ENCODE results near the gene LMO3. TPM values are rescaled to one million over a fixed set of nuclear protein-coding genes. Genes with fewer than 3 reads are reported as not detected.

LMO3 gene
- total and polyA plus RNA-seq, 2 donors (not counting 3 experiments of a cell fraction or from before 2014, with no cell fraction given) = not detected

- Histone ChIP-seq H3K9me1 (replicated peaks; ENCODE audit: control insufficient read depth, extremely low read depth, insufficient read depth, low read length) (no peaks in the 10 kb centered on the region), H3K27ac (ENCODE audit: insufficient read depth, low read depth, low read length) (no peak overlapping the region), H4K20me1 (replicated peaks; ENCODE audit: control insufficient read depth, extremely low read depth, insufficient read depth, low read length) (no peaks in the 10 kb centered on the region), H3K9me3 (replicated peaks; ENCODE audit: control insufficient read depth, insufficient read depth, low read length) (no peaks in the 10 kb centered on the region), H3K27me3 (ENCODE audit: control insufficient read depth in 2 of 2, insufficient read depth in 2 of 2, low read length in 2 of 2) (no peaks in the 10 kb centered on the region), H3K9ac (replicated peaks; ENCODE audit: extremely low read depth, insufficient read depth, low read length) (no peak overlapping the region), H3K79me2 (ENCODE audit: control insufficient read depth, insufficient read depth, low read length) (no peaks in the 10 kb centered on the region), H3K36me3 (ENCODE audit: control insufficient read depth in 2 of 2, extremely low read depth in 1 of 2, insufficient read depth in 2 of 2, low read length in 2 of 2) (no peaks in the 10 kb centered on the region), H3K4me3 (replicated peaks in 1 of 3; ENCODE audit: insufficient read depth in 1 of 3, low read depth in 1 of 3, low read length in 3 of 3) (no peak overlapping the region), H2AFZ (ENCODE audit: low read depth, low read length) (no peak overlapping the region), H3K4me2 (ENCODE audit: insufficient read depth, low read length) (no peak overlapping the region), H3K4me1 (ENCODE audit: control insufficient read depth, extremely low read depth, insufficient read depth, low read length) (peaks cover 8% of the 10 kb centered on the region)
- no peak for FAIRE-seq
- DNase-seq (ENCODE audit: low read depth, low spot score) = no peak
- intact Hi-C loops (cut with micrococcal nuclease) (no loop called here), dilution Hi-C loops (cut with MboI; ENCODE audit: extremely low pct_ligation_motif_present, low sequenced_read_pairs) (no loop called here)
- no peak for TF ChIP-seq MYC (IDR thresholded peaks at IDR 0.05; ENCODE audit: low read depth, low read length)
- no peak for TF ChIP-seq EZH2 (IDR thresholded peaks at IDR 0.05; ENCODE audit: borderline replicate concordance, low read depth, low read length, severe bottlenecking)
- no peak for TF ChIP-seq POLR2AphosphoS5 (IDR thresholded peaks at IDR 0.05; ENCODE audit: insufficient read depth, low read depth, low read length)
- TF ChIP-seq CTCF (IDR thresholded peaks at IDR 0.05; ENCODE audit: extremely low read depth in 1 of 2, insufficient read depth in 1 of 2, low read depth in 1 of 2, low read length in 2 of 2) = no peak
- no peak for TF ChIP-seq FOS (IDR thresholded peaks at IDR 0.05; ENCODE audit: borderline replicate concordance, insufficient read depth, low read length)
- no peak for TF ChIP-seq GATA2 (IDR thresholded peaks at IDR 0.05; ENCODE audit: insufficient read depth, insufficient read length, low read depth, low read length)
- TF ChIP-seq JUN (IDR thresholded peaks at IDR 0.05; ENCODE audit: borderline replicate concordance, insufficient read depth, insufficient read length, low read depth) = no peak
- no peak for TF ChIP-seq MAX (IDR thresholded peaks at IDR 0.05; ENCODE audit: insufficient read depth, insufficient read length)
- TF ChIP-seq POLR2A (IDR thresholded peaks at IDR 0.05; ENCODE audit: low read depth, low read length) = no peak
- CTCF ChIA-PET = no interaction called here
- POLR2A ChIA-PET = no interaction called here
- no TSS peak for BruUV-seq (replicated peaks)
Measured at GRCh38 chr12:16573398-16574077, 32.4 kb downstream of the LMO3 start.

Data from endothelial cell of umbilical vein (primary cell).